ENCODE measurements around the gene RCSD1.

DNA sequence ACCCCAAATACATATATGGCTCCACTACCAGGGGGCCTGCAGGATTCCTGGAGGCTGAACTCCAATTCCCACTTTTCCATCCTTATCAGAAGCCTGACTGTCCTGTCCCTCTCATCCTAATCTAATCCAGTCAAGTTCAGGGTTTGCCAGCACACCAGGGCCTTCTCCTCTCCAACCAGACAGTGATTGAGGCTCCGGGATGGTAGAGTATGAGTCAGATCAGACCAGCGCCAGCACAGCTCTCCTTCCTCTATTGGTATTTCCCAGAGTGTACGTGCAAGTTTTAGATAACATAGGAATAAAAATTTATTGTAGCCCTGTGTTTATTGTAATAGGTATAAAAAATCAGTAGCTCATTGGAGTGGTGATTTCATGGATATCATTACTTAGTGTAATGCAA is 24.5 kb upstream of the RCSD1 start:
- TF ChIP-seq, protein P1, sequence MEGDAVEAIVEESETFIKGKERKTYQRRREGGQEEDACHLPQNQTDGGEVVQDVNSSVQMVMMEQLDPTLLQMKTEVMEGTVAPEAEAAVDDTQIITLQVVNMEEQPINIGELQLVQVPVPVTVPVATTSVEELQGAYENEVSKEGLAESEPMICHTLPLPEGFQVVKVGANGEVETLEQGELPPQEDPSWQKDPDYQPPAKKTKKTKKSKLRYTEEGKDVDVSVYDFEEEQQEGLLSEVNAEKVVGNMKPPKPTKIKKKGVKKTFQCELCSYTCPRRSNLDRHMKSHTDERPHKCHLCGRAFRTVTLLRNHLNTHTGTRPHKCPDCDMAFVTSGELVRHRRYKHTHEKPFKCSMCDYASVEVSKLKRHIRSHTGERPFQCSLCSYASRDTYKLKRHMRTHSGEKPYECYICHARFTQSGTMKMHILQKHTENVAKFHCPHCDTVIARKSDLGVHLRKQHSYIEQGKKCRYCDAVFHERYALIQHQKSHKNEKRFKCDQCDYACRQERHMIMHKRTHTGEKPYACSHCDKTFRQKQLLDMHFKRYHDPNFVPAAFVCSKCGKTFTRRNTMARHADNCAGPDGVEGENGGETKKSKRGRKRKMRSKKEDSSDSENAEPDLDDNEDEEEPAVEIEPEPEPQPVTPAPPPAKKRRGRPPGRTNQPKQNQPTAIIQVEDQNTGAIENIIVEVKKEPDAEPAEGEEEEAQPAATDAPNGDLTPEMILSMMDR (IDR thresholded peaks at IDR 0.05), result no peak
- TF ChIP-seq POLR2A (IDR thresholded peaks at IDR 0.05), result no peak

All from prostate gland (tissue), 2 donors.